T-helper 2 cell treated with Interferon-gamma antibody and Interleukin-4, amounts not matched to agents 5 μg/mL and 100 μg/mL, for 36 hours (primary cell): Measurements from ENCODE around the gene WAPL.

Experiments used
- DNase-seq: peaks from one replicate; pipeline ENCODE4 v3.0.0; 2021; ENCODE audit warnings: low spot score
- H3K27ac Mint-ChIP-seq: one replicate; pipeline ENCODE4 v1.8.0; 2021; ENCODE audit warnings: mild to moderate bottlenecking, mixed read lengths
- H3K27me3 Mint-ChIP-seq: one replicate; pipeline ENCODE4 v1.8.0; 2021; ENCODE audit warnings: low read depth, mixed read lengths
- H3K36me3 Mint-ChIP-seq: one replicate; pipeline ENCODE4 v1.8.0; 2021; ENCODE audit warnings: low read depth, mixed read lengths
- H3K4me1 Mint-ChIP-seq: one replicate; pipeline ENCODE4 v1.8.0; 2021; ENCODE audit warnings: low read depth, mixed read lengths
- H3K4me3 Mint-ChIP-seq: one replicate; pipeline ENCODE4 v1.8.0; 2022; ENCODE audit warnings: mild to moderate bottlenecking, moderate library complexity, mixed read lengths
- H3K9me3 Mint-ChIP-seq: one replicate; pipeline ENCODE4 v1.8.0; 2021; ENCODE audit warnings: mixed read lengths

The WAPL gene

GRCh38 chr10:86438091-86438749, 83.4 kb downstream of the WAPL start:
- Mint-ChIP-seq H3K27me3 (no peaks in the 10 kb centered on the region), H3K9me3 (no peaks in the 10 kb centered on the region), H3K27ac (no peak overlapping the region), H3K36me3 (peaks cover 49% of the 10 kb centered on the region), H3K4me1 (peaks cover 19% of the 10 kb centered on the region), H3K4me3 (no peak overlapping the region)
- DNase-seq, result no peak

DNA sequence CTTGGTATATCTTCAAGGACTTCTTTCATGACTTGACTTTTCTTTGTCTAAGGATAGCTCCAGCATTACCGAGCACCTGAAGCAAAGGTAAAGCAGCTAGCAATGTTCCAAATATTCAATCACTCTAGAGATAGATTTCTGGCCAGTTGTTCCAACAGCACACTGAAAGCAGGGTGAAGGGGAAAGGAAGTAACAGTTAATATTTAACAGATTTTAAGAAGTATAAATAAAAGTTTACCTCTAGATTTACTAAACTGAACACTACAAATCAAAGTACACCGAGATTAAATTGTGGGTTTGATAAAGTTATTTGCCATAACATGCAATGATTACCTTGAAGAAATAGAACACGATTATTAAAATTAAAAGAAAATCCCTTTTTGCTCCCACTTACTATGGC, 84.1 kb downstream of the WAPL start:
- no peak overlapping the region for H3K27ac Mint-ChIP-seq
- H3K9me3 Mint-ChIP-seq, result no peaks in the 10 kb centered on the region

GRCh38 chr10:86436963-86437362, 84.6 kb downstream of the WAPL start:
- Mint-ChIP-seq H3K4me3 (no peak overlapping the region), H3K9me3 (no peaks in the 10 kb centered on the region), H3K36me3 (peaks cover 45% of the 10 kb centered on the region), H3K27me3 (no peaks in the 10 kb centered on the region), H3K4me1 (peaks cover 19% of the 10 kb centered on the region), H3K27ac (no peak overlapping the region)
- DNase-seq, result no peak

More for the DNA sequence above, 84.1 kb downstream of the WAPL start:
- H3K4me3 Mint-ChIP-seq, result no peak overlapping the region
- no peaks in the 10 kb centered on the region for H3K27me3 Mint-ChIP-seq
- peaks cover 45% of the 10 kb centered on the region for H3K36me3 Mint-ChIP-seq
- no peak for DNase-seq
- H3K4me1 Mint-ChIP-seq, result peaks cover 19% of the 10 kb centered on the region

GRCh38 chr10:86434656-86435055, 86.9 kb downstream of the WAPL start:
- DNase-seq, result no peak
- H3K27me3 Mint-ChIP-seq, result peaks cover 3% of the 10 kb centered on the region
- H3K4me3 Mint-ChIP-seq, result no peak overlapping the region
- no peak overlapping the region for H3K27ac Mint-ChIP-seq
- peaks cover 27% of the 10 kb centered on the region for H3K36me3 Mint-ChIP-seq
- no peaks in the 10 kb centered on the region for H3K9me3 Mint-ChIP-seq
- peaks cover 8% of the 10 kb centered on the region for H3K4me1 Mint-ChIP-seq

- H3K36me3 Mint-ChIP-seq, result no peaks in the 10 kb centered on the region
- no peak for DNase-seq
- H3K4me3 Mint-ChIP-seq, result no peak overlapping the region
- no peaks in the 10 kb centered on the region for H3K9me3 Mint-ChIP-seq
- peaks cover 4% of the 10 kb centered on the region for H3K4me1 Mint-ChIP-seq
- no peak overlapping the region for H3K27ac Mint-ChIP-seq
- peaks cover 16% of the 10 kb centered on the region for H3K27me3 Mint-ChIP-seq
Measured at GRCh38 chr10:86423739-86424138, 97.9 kb downstream of the WAPL start.

DNA sequence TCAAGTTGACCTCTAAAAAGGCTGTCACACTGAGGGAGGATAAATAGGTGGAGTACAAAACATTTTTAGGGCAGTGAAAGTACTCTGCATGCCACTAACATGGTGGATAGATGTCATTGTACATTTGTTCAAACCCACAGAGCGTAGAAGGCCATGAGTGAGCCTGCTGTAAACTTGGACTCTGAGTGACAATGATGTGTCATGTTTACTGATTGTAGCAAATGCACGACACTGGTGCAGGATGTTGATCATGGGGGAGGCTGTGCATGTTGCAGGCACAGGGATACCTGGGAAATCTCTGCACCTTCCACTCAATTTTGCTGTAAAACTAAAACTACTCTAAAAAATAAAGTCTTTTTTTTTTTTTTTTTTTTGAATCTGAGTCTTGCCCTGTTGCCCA, 102.5 kb downstream of the WAPL start:
- Mint-ChIP-seq H3K4me1 (peaks cover 23% of the 10 kb centered on the region), H3K36me3 (no peaks in the 10 kb centered on the region), H3K27me3 (peaks cover 11% of the 10 kb centered on the region), H3K4me3 (no peak overlapping the region), H3K9me3 (no peaks in the 10 kb centered on the region), H3K27ac (no peak overlapping the region)
- DNase-seq, result no peak

DNA sequence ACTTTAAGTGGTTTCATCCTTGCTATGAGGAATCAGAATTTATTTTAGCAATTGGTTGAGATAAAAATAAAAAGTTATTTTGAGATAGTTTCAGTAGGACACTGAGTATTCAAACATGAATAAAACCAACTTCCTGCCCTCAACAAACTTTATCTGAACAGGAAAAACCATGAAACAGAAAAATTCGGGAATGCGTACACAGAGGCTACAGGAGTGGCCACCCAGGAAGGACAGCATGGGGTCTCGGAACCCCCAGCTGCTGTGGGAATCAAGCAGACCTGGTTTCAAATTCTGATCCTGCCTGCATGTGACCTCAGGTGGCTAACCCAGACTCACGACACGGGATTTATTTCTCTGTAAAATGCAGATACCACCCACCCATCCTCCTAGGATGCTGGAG, 106.0 kb downstream of the WAPL start:
- Mint-ChIP-seq H3K36me3 (peaks cover 5% of the 10 kb centered on the region), H3K9me3 (peaks cover 6% of the 10 kb centered on the region), H3K27me3 (no peaks in the 10 kb centered on the region), H3K4me1 (peaks cover 53% of the 10 kb centered on the region), H3K27ac (no peak overlapping the region), H3K4me3 (no peak overlapping the region)
- no peak for DNase-seq

- no peak for DNase-seq
- Mint-ChIP-seq H3K27me3 (no peaks in the 10 kb centered on the region), H3K9me3 (peaks cover 7% of the 10 kb centered on the region), H3K4me3 (peak overlapping the region; percentile 35), H3K4me1 (peaks cover 53% of the 10 kb centered on the region), H3K27ac (no peak overlapping the region), H3K36me3 (peaks cover 6% of the 10 kb centered on the region)
Measured at GRCh38 chr10:86415116-86415515, 106.5 kb downstream of the WAPL start.

DNA sequence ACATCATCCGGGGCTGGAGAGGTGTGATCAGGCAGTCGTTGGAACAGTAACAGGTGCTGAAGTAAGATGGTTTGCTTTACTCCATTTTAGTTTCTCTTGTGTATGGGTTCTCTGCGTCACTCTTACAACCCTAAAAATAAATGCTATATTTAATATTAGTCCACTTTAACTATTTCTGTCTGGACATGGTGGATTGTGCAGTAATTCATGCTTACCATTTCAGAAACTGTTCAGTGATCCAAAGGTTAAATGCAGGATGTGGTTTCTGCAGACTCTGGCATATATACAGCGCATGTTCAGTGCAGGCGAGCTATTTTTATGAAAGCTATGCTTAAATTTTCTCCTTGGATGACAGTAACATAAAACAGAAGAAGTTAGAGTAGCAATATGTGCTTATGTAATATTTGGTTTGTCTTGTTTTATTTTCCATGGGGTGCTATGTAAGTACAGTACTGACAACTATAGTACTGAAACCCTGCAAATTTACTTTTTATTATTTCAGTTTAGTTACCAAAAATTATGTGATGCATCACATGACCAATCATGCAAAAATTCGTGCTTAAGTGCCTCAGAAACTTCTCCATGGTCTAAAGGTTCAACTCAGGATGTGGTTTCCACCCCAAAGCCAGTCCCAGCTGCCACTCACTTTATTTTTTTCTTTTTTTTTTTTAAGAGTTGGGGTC, 108.4 kb downstream of the WAPL start:
- H3K27ac Mint-ChIP-seq, result peak overlapping the region; percentile 90
- DNase-seq, result peak; percentile 36
- H3K27me3 Mint-ChIP-seq, result no peaks in the 10 kb centered on the region
- peaks cover 7% of the 10 kb centered on the region for H3K9me3 Mint-ChIP-seq
- peaks cover 44% of the 10 kb centered on the region for H3K4me1 Mint-ChIP-seq
- H3K36me3 Mint-ChIP-seq, result peaks cover 8% of the 10 kb centered on the region
- peak overlapping the region; percentile 64 for H3K4me3 Mint-ChIP-seq

- peaks cover 44% of the 10 kb centered on the region for H3K4me1 Mint-ChIP-seq
- H3K4me3 Mint-ChIP-seq, result peak overlapping the region; percentile 71
Measured at GRCh38 chr10:86411852-86412560, 109.6 kb downstream of the WAPL start.

DNA sequence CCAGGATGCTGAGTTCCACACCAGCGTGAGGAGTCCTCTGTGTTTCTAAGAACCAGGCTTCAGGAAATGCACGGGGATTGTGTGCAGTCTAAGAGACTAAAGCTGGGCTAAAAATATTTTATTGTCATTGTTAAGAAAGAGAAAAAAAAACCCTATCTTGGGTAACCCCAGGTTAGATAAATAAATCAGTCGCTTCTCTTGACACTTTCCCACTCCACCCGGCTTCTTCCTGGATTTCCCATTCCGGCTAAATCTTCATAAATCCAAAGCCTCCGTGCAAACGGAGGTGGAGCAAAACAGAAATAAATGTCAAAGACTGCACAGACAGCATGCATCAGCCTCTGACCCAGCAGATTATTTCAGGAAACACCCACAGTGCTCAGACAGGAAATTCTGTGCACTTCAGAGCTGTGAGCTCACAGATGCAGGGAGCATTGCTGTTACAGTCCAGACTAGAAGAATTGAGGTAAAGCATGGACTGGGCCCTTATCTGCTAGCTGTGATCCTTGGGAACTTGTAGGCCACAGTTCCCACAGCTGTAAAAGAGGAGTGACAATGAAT, 110.2 kb downstream of the WAPL start:
- Mint-ChIP-seq H3K9me3 (peaks cover 7% of the 10 kb centered on the region), H3K27ac (peak overlapping the region; percentile 90), H3K36me3 (peaks cover 8% of the 10 kb centered on the region), H3K27me3 (no peaks in the 10 kb centered on the region), H3K4me1 (peaks cover 44% of the 10 kb centered on the region), H3K4me3 (peak overlapping the region; percentile 71)
- DNase-seq, result peak; percentile 56

More at GRCh38 chr10:86411852-86412560, 109.6 kb downstream of the WAPL start:
- peaks cover 8% of the 10 kb centered on the region for H3K36me3 Mint-ChIP-seq
- H3K27ac Mint-ChIP-seq, result peak overlapping the region; percentile 90
- no peak for DNase-seq
- H3K27me3 Mint-ChIP-seq, result no peaks in the 10 kb centered on the region
- peaks cover 7% of the 10 kb centered on the region for H3K9me3 Mint-ChIP-seq

- Mint-ChIP-seq H3K27ac (peak overlapping the region; percentile 90), H3K36me3 (peaks cover 8% of the 10 kb centered on the region), H3K9me3 (peaks cover 7% of the 10 kb centered on the region), H3K4me1 (peaks cover 39% of the 10 kb centered on the region), H3K27me3 (no peaks in the 10 kb centered on the region), H3K4me3 (peak overlapping the region; percentile 71)
- DNase-seq, result no peak
Measured at GRCh38 chr10:86410542-86411124, 111.0 kb downstream of the WAPL start.

DNA sequence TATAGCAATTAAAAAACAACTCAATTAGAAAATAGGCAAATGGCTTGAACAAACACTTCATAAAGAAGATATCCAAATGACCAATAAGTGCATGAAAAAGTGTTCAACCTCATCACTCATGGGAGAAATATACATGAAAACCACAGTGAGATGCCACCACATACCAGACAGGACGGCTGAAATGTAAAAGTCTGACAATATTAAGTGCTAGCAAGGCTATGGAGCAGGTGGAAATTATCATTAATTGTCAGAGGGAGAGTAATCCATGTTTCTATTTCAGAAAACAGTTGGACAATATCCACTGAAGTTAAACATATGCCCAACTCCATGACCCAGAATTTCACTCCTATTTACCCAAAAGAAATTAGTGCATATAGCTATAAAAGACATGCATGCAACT, 112.4 kb downstream of the WAPL start:
- H3K27ac Mint-ChIP-seq, result no peak overlapping the region
- H3K9me3 Mint-ChIP-seq, result peaks cover 7% of the 10 kb centered on the region
- H3K27me3 Mint-ChIP-seq, result no peaks in the 10 kb centered on the region
- H3K4me3 Mint-ChIP-seq, result no peak overlapping the region
- peaks cover 8% of the 10 kb centered on the region for H3K36me3 Mint-ChIP-seq
- H3K4me1 Mint-ChIP-seq, result peaks cover 30% of the 10 kb centered on the region
- DNase-seq, result no peak
